ENCODE data around the gene RGMA. TPM values are rescaled to one million over a fixed set of nuclear protein-coding genes. Genes with fewer than 3 reads are reported as not detected.
"Not testable (repeated sequence)": the region's sequence is repeated elsewhere in the genome, so short reads cannot be mapped to it uniquely, and the experiment has no call there.

RGMA gene
- total RNA-seq, 1 experiment from 2014 or later = 3.3 TPM

DNA sequence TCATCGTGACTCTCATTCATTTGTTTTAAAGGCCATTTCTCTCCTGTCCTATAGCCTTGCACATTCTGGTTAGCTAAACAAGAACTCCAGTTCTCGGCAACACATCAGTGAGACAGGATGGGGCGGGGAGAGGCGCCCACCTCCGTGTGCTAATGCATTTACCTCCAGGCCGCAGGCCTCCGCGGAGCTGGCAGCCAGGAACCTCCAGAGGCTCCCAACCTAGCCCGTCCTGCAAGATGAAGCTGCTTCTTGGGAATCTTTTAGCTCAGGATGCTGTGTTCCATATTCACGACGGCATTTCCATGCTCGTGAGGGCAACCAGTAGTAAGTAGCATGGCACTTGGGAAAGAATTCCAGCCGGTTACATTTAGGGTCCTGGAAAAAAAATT is 47.9 kb downstream of the RGMA start:
- Histone ChIP-seq H3K36me3 (ENCODE audit: low read depth) (no peaks in the 10 kb centered on the region), H3K9me3 (ENCODE audit: insufficient read depth, low read depth) (no peaks in the 10 kb centered on the region; the same call in 1 of the 2 replicates), H3K4me3 (no peak overlapping the region), H3K4me2 (no peak overlapping the region), H3K27ac (no peak overlapping the region), H3K79me2 (ENCODE audit: low read depth) (no peaks in the 10 kb centered on the region), H3F3A (ENCODE audit: insufficient read depth, low read depth) (no peaks in the 10 kb centered on the region), H2AFZ (no peak overlapping the region), H4K20me1 (ENCODE audit: insufficient read depth) (no peaks in the 10 kb centered on the region), H3K9me2 (ENCODE audit: insufficient read depth) (no peaks in the 10 kb centered on the region), H3K27me3 (ENCODE audit: insufficient read depth, low read depth) (no peaks in the 10 kb centered on the region), H3K4me1 (replicated peaks; ENCODE audit: insufficient read depth) (no peaks in the 10 kb centered on the region)
- BruUV-seq (replicated peaks) = no TSS peak
- CTCF ChIA-PET = no interaction called here
- intact Hi-C loops (cut with micrococcal nuclease; ENCODE audit: unreplicated experiment) = no loop called here
- DNase-seq = no peak
- TF ChIP-seq, protein P1, sequence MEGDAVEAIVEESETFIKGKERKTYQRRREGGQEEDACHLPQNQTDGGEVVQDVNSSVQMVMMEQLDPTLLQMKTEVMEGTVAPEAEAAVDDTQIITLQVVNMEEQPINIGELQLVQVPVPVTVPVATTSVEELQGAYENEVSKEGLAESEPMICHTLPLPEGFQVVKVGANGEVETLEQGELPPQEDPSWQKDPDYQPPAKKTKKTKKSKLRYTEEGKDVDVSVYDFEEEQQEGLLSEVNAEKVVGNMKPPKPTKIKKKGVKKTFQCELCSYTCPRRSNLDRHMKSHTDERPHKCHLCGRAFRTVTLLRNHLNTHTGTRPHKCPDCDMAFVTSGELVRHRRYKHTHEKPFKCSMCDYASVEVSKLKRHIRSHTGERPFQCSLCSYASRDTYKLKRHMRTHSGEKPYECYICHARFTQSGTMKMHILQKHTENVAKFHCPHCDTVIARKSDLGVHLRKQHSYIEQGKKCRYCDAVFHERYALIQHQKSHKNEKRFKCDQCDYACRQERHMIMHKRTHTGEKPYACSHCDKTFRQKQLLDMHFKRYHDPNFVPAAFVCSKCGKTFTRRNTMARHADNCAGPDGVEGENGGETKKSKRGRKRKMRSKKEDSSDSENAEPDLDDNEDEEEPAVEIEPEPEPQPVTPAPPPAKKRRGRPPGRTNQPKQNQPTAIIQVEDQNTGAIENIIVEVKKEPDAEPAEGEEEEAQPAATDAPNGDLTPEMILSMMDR (conservative IDR thresholded peaks at IDR 0.05) = no peak
- TF ChIP-seq EZH2 (IDR thresholded peaks at IDR 0.05; ENCODE audit: low read depth) = no peak
- POLR2A ChIA-PET (ENCODE audit: unreplicated experiment) = no interaction called here

DNA sequence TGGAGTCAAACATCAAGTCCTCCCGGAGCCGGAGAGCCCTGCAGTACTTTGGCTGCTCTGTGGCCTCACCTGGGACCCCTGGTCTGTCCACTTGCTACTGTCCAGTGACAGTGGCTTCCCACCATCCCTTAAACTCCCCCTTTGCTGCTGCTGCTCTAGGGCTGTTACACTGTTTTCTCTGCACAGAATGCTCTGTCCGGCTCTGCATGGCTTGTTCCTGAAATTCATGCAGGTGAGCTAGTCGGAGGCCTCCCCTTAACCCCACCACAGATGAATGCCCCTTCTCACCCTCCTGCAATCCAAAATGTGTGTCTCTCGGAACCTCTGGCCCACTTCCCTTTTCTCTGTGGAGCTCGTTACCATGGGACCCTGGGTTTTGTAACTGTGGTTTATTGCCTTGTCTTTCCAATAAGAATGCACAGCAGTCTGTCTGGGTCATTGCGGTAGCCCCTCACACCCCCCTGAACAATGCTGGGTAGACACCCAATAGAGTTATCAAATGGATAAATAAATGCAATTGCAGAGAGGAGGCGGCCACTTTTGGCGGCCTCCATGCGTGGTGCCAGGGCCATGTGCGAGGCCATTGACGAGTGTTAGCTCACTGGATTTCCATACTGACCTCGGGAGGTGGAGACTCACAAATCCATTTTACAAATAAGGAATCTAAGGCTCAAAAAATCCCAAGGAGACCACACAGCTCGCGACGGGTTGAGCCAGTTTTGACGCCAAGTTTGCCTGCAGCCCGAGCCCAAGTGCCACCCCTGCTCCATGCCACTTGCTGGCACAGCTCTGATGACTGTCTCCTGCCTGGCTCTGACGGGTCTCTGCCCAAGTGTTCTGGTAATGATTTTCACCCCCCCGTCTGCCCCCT is 48.5 kb downstream of the RGMA start:
- Histone ChIP-seq H3K79me2 (ENCODE audit: low read depth) (no peaks in the 10 kb centered on the region), H3K27ac (no peak overlapping the region), H3K27me3 (ENCODE audit: insufficient read depth, low read depth) (no peaks in the 10 kb centered on the region), H3K4me1 (replicated peaks; ENCODE audit: insufficient read depth) (no peaks in the 10 kb centered on the region), H3K9me2 (ENCODE audit: insufficient read depth) (no peaks in the 10 kb centered on the region), H3K36me3 (ENCODE audit: low read depth) (no peaks in the 10 kb centered on the region), H3K4me2 (no peak overlapping the region), H2AFZ (no peak overlapping the region), H4K20me1 (ENCODE audit: insufficient read depth) (no peaks in the 10 kb centered on the region), H3F3A (ENCODE audit: insufficient read depth, low read depth) (no peaks in the 10 kb centered on the region), H3K9me3 (ENCODE audit: insufficient read depth, low read depth) (no peaks in the 10 kb centered on the region), H3K4me3 (no peak overlapping the region)
- intact Hi-C loops (cut with micrococcal nuclease; ENCODE audit: unreplicated experiment) = no loop called here
- DNase-seq = no peak
- POLR2A ChIA-PET (ENCODE audit: unreplicated experiment) = no interaction called here
- TF ChIP-seq, protein P1 (conservative IDR thresholded peaks at IDR 0.05) = no peak
- no peak for TF ChIP-seq EZH2 (IDR thresholded peaks at IDR 0.05; ENCODE audit: low read depth)
- CTCF ChIA-PET = no interaction called here
- no TSS peak for BruUV-seq (replicated peaks)

DNA sequence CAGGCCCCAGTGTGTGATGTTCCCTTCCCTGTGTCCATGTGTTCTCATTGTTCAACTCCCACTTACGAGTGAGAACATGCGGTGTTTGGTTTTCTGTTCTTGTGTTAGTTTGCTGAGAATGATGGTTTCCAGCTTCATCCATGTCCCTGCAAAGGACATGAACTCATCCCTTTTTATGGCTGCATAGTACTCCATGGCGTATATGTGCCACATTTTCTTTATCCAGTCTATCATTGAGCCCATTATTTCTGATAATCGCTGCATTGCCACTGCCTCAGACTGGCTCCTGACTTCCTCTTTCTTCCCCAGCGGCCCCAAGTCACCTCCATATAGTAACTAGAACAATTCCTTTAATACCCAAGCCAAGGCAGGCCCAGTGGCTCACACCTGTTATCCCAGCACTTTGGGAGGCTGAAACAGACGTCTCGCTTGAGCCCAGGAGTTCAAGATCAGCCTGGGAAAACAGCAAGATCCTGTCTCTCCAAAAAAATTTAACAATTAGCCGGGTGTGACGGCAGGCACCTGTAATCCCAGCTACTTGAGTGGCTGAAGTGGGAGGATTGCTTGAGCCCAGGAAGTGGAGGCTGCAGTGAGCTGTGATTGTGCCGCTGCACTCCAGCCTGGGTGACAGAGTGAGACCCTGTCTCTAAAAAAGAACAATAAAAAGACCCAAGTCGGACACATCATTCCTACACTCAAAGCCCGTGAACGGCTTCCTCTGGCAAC is 49.3 kb downstream of the RGMA start:
- BruUV-seq (replicated peaks); H3K36me3 ChIP-seq (ENCODE audit: low read depth); H3K4me2 ChIP-seq; H3K9me3 ChIP-seq (ENCODE audit: insufficient read depth, low read depth); H3K27me3 ChIP-seq (ENCODE audit: insufficient read depth, low read depth); H3K27ac ChIP-seq; H3K4me3 ChIP-seq; CTCF ChIA-PET; H3K9me2 ChIP-seq (ENCODE audit: insufficient read depth); POLR2A ChIA-PET (ENCODE audit: unreplicated experiment); DNase-seq; H3K4me1 ChIP-seq (replicated peaks; ENCODE audit: insufficient read depth); H4K20me1 ChIP-seq (ENCODE audit: insufficient read depth); H3K79me2 ChIP-seq (ENCODE audit: low read depth); H2AFZ ChIP-seq; H3F3A ChIP-seq (ENCODE audit: insufficient read depth, low read depth): not testable (repeated sequence)
- intact Hi-C loops (cut with micrococcal nuclease; ENCODE audit: unreplicated experiment) = loop anchor here (5.0 to 10.0 kb wide), 2 partner anchors 48 to 935 kb away; partner anchors contain the start of gene RGMA

Measured in PC-9 (cell line).